H54 (cell line): Measurements from ENCODE around the gene GAS7.

Experiments
- DNase-seq: peaks from one replicate; pipeline ENCODE4 v3.0.0; 2011; ENCODE audit warnings: low spot score, mixed read lengths; ENCODE audit not compliant: insufficient read length
- FAIRE-seq: peaks from 3 replicates; lab custom pipeline; 2011; peaks lifted over from hg19 to GRCh38; lab: Jason Lieb, UNC
- POLR2A ChIP-seq: IDR thresholded peaks from 2 replicates; pipeline ENCODE4 v1.6.1; 2011; ENCODE audit warnings: low read depth, mild to moderate bottlenecking, low read length

GAS7 gene

DNA sequence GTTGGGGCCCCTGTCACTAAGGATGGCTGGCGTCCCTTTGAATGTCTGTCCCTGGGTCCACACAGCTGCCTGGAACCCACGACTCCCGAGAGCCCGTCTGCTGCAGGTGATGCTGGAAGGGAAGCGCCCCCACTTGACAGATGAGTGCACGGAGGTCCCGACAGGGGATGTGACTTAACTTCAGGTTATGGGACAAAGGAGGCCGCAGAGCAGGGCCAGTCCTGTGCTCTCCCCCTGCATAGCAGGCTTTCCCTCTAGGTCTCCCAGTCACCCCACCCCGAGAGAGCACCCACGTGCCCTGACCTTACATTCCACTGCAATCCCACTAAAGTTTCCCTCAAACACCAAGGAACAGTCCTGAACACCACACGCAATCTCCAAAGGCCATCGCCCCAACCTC, 287.3 kb downstream of the GAS7 start:
- TF ChIP-seq POLR2A: no peak
- FAIRE-seq (no peak), DNase-seq (no peak)

DNA sequence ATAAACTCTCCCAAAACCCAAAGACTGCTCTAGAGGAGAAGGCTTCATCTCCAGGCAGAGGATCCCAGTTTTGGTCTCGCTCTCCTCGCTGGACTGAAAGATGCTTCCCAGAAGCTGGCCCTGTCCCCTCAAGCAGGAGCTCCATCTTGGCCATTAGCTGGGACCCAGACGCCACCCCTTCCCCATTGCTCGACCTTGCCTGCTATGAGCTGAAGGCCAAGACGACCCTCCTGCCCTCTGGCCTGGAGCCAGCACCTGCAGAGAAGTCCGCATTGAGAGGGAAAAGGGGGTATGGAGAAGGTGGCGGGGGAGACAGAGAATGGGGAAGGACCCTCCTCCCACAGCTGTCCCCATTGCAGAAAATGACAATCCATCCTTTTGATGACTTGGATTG, 289.8 kb downstream of the GAS7 start:
- no peak for TF ChIP-seq POLR2A
- DNase-seq: no peak
- FAIRE-seq: no peak

DNA sequence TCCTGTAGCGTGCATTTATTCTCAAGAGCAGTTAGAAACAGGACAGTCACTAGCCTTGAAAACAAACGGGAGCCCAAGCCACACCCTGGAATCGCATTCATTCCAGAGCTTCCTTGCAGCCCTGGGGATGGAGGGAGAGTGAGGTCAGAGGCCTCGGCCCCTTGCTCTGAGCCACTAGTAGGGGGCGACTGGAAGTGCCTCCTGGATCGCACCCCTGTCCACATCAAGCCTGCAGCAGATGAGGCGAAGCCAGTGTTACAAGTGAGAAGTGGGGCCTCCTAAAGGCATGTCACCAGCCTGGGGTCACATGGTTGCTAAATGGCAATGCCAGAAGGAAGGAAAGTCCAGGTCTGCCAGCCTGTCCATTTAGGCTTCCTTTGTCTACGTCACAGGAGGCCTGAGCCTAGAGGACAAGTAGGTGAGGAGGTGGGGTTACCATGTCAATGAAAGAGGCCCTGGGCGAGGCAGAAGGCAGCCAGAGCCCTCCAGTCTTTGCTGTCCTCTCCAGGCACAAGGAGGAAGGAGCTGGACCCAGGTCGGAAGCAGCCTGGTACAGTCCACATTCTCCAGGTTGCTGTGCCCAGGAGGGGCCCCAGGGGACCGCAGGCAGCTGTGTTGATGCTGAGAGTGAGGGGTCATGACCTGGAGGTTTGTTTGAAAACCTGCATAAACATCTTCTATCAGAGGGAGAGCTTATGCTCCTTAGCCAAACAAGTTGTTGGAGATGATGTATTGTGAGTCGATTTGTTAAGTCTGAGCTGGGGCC, 290.3 kb downstream of the GAS7 start:
- FAIRE-seq: no peak
- DNase-seq: no peak
- no peak for TF ChIP-seq POLR2A

DNA sequence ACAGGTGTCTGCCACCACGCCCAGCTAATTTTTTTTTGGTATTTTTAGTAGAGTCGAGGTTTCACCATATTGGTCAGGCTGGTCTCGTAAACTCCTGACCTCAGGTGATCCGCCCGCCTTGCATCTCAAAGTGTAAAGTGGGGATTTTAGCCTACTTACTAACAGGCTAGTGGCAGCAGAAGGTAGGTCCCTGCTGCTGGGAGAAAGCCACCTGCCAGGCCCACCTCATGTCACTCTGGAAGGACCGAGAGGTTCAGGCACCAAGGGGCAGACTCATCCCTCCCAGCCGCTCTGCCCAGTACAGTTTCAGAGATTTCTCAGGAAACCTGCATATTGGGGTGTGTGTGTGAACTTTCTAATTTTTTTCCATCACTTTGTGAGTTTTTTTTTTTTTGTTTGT, 291.3 kb downstream of the GAS7 start:
- DNase-seq: no peak
- FAIRE-seq: no peak
- TF ChIP-seq POLR2A: no peak

DNA sequence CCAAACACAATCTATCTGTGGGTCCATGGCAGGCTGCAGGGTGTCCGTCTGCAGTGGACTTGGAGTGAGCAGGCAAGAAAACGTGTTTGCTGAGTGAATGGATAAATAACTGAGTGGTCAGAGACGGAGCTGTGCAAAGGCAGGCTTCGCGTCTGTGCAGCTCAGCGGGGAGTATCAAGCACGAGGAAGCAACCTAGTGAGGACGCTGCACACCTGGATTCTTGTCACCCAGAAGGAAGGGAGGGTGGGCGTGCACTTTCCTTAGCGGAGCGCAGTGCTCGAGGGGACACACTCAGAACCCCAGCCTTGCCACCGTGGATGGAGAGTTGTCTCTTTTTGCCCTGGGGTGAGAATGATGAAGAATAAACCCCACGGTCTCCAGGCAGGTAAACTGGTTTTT, 291.8 kb downstream of the GAS7 start:
- DNase-seq: no peak
- no peak for FAIRE-seq

DNA sequence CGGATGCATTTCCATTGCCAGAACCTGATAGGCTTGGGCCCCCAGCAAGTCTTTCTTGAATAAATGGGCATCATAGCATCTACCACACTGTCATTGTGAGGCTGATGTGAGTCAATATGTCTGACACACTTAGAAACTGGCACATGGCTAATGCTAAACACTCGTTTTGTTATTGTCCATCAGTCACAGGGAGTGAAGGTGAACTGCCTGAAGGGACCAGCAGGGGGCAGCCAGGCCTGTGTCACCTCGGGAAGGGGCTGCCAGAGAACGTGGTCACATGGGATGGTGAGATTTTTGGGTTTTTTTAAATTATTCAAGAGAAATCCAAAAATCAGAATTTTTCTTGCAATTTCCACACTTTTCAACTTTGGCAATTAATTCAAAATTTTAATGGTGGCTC, 292.5 kb downstream of the GAS7 start:
- FAIRE-seq: no peak
- DNase-seq: peak; percentile 32
- no peak for TF ChIP-seq POLR2A

More for the DNA sequence above, 291.8 kb downstream of the GAS7 start:
- no peak for TF ChIP-seq POLR2A

DNA sequence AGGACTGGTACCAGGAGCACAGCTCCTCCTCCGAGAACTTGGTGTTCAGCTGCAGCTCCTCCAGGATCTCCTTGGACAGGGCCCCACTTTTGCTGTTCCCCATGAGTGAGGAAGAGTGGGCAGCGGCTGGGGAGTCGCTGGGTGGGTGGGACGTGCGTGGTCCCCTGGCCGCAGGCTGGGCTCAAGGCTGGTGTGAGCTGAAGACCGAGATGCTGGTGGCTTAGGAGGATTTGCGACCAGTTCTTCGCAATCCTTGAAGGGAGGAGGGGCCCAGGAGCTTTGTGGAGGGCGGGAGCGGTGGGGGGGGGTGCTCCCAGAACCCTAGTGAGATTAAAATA, 293.4 kb downstream of the GAS7 start, which contains the start of gene RCVRN:
RCVRN (minus strand) TSS at position 194 of the 338 bp plus-strand sequence; CDS start at position 103, 91 bp downstream.
- DNase-seq (no peak), FAIRE-seq (no peak)
- no peak for TF ChIP-seq POLR2A

DNA sequence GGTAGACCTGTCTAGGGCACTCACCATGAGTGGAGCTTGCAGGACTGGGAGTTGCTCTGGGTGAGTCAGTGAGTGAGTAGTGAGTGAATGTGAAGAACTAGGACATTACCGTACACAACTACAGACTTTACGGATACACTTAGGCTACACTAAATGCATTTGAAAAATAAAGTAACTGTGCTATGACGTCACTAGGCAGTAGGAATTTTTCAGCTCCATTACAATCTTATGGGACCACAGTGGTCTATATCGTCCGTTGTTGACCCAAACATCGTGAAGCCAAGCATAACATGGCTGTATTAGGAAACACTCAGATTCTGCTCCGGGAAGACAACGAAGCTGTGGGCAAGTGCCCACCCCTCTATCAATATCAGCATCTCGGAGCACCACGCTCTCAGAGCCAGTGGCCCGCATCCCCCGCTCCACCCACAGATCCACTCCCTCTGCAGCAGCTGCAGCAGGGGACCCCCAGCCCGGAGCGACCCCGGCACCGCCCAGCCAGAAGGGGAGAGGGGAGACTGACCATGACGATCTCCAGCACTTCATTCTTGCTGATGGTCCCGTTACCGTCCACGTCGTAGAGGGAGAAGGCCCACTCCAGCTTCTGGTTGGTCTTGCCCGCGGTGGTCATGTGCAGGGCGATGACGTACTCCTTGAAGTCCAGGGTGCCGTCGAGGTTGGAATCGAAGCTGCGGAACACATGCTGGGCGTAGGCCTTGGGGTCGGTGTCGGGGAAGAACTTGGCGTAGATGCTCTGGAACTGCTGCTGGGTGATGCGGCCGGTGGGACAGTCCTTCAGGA, 293.9 kb downstream of the GAS7 start:
- no peak for FAIRE-seq
- TF ChIP-seq POLR2A: no peak
- no peak for DNase-seq

DNA sequence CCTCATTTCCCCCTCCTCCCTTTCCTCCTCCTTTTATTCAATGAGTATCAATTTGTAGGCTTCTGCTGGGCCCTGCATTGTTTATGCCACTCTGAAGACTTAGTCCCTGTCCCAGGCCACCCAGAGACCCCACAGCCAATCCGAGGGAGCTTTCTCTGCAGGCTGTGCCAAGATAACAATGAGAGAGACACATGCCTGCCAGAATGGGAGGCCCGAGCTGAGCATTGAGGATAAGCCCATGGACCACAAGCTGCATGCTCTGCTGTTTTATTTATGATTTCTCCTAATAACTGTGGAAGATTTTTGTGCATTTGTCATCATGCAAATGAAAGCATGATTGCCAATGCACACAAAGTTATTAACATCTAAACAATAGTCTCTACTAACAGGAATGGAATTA, 296.3 kb downstream of the GAS7 start:
- DNase-seq (no peak), FAIRE-seq (no peak)
- no peak for TF ChIP-seq POLR2A

DNA sequence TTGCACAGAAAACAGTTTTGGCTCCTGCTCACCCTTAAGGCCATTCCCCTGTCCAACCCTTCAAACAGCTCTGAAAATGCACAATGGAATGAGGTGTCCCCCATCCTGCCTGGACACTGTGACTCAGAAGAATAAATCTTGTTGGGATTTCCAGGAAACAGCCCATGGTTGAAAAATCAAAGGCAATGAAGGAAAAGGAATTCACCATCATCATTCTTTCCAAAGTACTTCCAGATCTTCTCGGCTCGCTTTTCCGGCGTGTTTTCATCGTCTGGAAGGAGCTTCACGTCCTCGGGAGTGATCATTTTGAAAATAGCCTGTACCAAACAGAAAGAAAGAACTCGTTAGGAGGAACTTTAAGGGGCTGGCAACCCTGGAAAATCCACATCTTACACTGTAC, 297.6 kb downstream of the GAS7 start:
- peak; percentile 64 for DNase-seq
- no peak for FAIRE-seq
- no peak for TF ChIP-seq POLR2A

DNA sequence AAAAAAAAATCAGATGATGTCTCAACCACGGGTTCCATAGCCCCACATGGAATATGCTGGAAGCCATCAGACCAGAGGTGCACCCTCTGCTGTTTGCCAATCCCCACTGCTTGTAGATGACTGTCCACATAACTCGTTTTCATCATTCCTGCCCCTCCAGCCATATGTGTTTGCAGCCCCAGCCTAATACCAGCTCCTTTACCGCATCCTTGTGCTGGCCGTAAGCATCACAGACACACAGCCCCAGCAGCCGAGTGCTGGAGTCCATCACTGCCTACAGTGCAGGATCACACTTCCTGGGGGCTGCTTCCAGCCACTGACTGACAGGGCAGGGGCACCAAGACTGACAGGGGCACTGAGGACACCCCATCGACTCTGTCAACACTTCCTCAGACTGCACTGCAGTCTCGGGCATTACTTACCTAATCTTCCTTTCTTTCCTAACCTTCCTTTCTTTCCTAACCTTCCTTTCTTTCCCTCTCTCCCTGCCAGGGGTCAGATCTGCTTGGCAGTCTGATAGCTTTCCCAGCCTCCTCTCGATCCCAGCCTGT, 298.3 kb downstream of the GAS7 start:
- no peak for TF ChIP-seq POLR2A
- no peak for FAIRE-seq
- no peak for DNase-seq

DNA sequence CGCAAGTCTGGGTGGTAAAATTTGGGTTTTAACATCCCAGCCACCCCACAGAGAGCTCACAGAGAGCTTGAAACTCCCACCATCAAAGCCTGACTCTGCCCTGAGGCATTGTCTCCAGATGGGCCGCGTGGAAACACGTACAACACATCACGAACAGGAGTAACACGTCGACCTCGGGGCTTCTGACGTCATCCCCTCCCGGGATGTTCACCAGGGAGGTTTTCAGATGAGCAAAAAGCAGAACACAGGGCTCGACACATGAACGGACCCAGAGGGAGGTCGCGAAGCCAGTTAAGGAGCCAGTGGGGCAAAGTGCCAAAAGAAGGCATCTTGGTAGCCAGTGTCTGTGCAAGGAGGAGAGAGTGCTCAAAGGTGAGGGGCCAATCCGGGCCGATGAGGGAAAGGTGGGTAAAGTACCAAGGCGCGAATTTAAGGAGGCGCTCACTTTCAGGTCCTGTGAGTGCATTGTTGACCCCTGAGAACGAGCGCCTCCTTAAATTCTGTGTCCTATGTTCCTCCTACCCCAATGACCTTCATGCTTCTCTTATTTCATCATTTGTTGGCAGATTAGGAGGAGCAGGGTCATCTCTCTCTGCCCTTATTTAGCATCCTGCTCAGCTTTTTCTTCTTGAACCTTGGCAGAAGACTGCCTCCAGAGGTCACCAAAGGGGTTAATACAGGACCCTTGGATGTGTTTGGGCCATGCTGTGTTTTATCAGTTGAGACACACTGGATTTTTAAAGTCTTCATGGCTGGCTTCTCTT, 298.9 kb downstream of the GAS7 start:
- DNase-seq (no peak), FAIRE-seq (no peak)
- no peak for TF ChIP-seq POLR2A

DNA sequence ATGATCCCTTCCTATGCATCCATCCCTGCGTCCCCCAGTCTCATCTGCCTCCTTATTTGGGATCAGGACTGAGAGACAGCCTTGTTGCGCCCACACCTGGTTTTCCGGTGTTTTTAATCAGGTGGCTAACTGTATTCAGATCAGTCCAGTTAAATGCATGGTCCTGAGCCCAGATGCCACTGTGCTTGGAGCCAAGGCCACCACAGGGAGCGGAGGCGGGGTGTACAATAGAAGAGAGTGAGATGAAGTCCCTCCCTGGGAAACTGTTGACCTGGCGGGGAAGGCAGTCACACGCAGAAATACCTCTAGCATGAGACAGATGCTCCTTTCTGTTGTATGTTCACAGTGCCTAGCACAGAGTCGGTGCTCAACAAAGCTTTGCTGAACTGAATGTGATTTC, 299.6 kb downstream of the GAS7 start:
- TF ChIP-seq POLR2A: no peak
- FAIRE-seq: no peak
- no peak for DNase-seq
